PFSK-1 (cell line): ENCODE results near the gene ADAMTS9.

ENCODE experiments used
- FOXP2 ChIP-seq: optimal IDR thresholded peaks from 2 replicates; pipeline ENCODE3; 2011; ENCODE audit warnings: borderline replicate concordance, control low read depth, inconsistent platforms; ENCODE audit not compliant: insufficient read depth; ENCODE audit errors: extremely low read length, extremely low read depth
- POLR2AphosphoS5 ChIP-seq: IDR thresholded peaks from 2 replicates; pipeline ENCODE4 v1.6.1; 2012; ENCODE audit warnings: low read depth, mild to moderate bottlenecking, control low read depth, low read length, moderate library complexity
- SIN3A ChIP-seq: IDR thresholded peaks from 2 replicates; pipeline ENCODE4 v1.6.1; 2012; ENCODE audit warnings: mild to moderate bottlenecking, low read length, moderate library complexity, borderline replicate concordance; ENCODE audit not compliant: insufficient read depth
- TAF1 ChIP-seq: IDR thresholded peaks from 2 replicates; pipeline ENCODE4 v1.6.1; 2012; ENCODE audit warnings: low read length, control low read depth, borderline replicate concordance; ENCODE audit not compliant: insufficient read depth
- TF ChIP-seq, protein P1 (sequence below), 2 experiments: IDR thresholded peaks; 2 replicates each; pipeline versions ENCODE4 v1.6.1 to v1.8.0; 2011 to 2012; ENCODE audit warnings: low read depth in 2 of 2, low read length in 2 of 2, control low read depth in 1 of 2, inconsistent platforms in 1 of 2, mild to moderate bottlenecking in 1 of 2, moderate library complexity in 1 of 2; ENCODE audit not compliant: insufficient read depth in 1 of 2

Gene ADAMTS9

DNA sequence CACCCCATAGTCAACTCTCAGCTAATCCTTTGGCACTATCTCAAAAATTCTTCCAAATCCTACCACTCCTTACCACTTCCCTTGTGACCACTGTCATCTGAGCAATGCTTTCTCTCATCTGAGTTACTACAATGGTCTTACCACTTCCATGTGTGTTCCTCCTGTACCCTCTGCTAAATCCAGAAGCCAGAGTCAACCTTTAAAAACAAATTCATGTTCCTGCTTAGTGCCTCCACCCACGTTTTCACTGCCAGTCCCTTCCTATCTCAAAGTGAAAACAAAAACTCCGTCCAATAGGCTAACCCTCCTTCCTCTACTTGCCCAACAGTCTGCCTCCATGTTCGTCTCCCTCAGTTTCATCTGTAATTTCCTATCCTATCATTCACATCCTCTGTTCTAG is 109.0 kb downstream of the ADAMTS9 start:
- TF ChIP-seq FOXP2 (no peak), SIN3A (no peak), POLR2AphosphoS5 (no peak), TAF1 (no peak)
- TF ChIP-seq, protein P1, sequence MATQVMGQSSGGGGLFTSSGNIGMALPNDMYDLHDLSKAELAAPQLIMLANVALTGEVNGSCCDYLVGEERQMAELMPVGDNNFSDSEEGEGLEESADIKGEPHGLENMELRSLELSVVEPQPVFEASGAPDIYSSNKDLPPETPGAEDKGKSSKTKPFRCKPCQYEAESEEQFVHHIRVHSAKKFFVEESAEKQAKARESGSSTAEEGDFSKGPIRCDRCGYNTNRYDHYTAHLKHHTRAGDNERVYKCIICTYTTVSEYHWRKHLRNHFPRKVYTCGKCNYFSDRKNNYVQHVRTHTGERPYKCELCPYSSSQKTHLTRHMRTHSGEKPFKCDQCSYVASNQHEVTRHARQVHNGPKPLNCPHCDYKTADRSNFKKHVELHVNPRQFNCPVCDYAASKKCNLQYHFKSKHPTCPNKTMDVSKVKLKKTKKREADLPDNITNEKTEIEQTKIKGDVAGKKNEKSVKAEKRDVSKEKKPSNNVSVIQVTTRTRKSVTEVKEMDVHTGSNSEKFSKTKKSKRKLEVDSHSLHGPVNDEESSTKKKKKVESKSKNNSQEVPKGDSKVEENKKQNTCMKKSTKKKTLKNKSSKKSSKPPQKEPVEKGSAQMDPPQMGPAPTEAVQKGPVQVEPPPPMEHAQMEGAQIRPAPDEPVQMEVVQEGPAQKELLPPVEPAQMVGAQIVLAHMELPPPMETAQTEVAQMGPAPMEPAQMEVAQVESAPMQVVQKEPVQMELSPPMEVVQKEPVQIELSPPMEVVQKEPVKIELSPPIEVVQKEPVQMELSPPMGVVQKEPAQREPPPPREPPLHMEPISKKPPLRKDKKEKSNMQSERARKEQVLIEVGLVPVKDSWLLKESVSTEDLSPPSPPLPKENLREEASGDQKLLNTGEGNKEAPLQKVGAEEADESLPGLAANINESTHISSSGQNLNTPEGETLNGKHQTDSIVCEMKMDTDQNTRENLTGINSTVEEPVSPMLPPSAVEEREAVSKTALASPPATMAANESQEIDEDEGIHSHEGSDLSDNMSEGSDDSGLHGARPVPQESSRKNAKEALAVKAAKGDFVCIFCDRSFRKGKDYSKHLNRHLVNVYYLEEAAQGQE (IDR thresholded peaks at IDR 0.05; ENCODE audit: insufficient read depth in 1 of 2, low read depth in 2 of 2, low read length in 2 of 2) = no peak

DNA sequence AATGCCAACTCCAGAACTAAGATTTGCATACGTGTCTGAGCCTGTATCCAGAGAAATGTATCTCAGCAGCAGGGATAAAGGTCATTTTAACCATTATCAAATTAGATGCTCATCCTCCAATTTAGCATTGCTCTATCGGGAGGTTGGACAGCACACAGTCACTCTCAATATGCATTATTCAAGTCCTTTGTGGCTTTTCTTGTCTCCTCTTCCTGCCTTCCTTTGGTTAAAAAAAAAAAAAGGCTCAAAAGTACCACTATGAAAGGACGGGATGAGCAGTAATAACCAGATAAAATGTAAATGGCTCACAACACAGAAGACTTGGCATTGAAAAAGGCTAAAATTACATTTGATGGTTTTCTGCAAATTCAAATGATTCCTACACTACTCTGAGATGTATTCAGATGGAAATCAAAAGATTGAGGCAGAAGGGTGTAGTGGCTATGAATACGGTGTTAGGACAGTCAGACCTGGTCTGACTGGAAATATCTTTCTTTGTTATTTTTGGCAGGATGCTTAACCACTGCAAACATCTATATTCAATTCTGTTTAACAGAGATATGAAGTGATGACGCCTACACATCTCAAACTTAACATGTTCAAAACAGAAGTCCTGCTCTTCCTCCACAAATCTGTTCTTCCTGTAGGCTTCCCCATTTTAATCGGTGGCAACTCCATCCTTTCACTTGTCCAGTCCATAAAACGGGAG is 109.6 kb downstream of the ADAMTS9 start:
- TF ChIP-seq SIN3A = no peak
- TF ChIP-seq FOXP2 = no peak
- TF ChIP-seq, protein P1 (IDR thresholded peaks at IDR 0.05; ENCODE audit: insufficient read depth in 1 of 2, low read depth in 2 of 2, low read length in 2 of 2) = no peak
- TF ChIP-seq POLR2AphosphoS5 = no peak
- TF ChIP-seq TAF1 = no peak

DNA sequence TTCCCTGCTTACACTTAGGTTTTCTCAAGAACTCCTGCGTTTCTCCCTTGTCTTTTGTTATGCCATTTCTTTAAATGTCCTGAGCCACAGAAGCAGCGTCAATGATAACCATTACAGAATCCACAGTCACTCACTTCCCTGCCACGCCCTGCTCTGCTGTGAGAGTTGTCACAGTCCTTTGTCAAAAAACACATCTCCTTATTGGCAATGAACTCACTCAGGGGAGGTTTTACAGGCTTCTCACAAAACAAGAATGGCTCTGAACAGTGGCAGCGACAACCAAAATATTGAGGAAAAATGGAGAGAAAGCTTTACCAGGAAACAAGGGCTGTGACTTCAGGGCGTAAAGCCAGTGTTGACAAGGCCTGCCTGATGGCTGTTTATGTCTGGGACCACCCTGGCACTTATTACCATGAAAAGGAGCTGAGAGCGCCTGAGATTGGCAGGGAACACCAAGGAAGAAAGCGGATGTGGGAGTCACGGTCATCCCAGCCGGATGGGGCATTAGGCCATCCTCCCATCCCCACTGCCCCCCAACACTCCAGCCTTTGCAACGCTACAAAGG is 111.5 kb downstream of the ADAMTS9 start:
- TF ChIP-seq TAF1 (no peak), FOXP2 (no peak), SIN3A (no peak), POLR2AphosphoS5 (no peak)
- TF ChIP-seq, protein P1 (IDR thresholded peaks at IDR 0.05; ENCODE audit: insufficient read depth in 1 of 2, low read depth in 2 of 2, low read length in 2 of 2) = no peak

DNA sequence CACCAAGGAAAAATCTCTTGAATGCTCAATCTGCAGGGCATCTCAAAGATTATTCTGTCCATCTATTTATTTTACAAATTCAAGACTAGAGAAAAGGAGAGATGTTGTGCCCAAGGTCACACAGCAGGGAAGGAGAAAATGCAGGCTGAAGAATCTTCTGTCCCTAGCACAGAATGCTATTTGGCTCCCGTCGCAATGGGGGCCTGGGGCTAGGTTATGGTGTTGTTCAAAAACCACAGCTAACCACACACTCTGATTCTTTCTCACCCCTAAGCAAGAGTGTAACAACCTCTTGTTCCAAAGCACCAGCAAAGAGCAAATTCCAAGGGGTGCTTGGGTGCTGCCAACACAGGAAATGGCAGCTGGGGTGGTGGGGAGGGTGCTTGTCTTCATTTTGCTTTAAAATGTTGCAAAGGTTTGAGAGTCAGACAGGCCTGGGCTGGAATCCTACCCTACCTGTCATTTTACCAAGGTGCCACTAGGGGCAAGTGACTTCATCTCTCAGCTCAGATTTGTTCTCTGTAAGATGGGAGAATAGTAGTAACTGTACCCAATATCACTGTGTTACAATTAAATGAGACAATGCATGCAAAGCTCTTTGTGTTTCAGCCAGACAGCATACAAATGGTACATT is 112.5 kb downstream of the ADAMTS9 start:
- TF ChIP-seq, protein P1 (IDR thresholded peaks at IDR 0.05; ENCODE audit: insufficient read depth in 1 of 2, low read depth in 2 of 2, low read length in 2 of 2) = no peak
- TF ChIP-seq SIN3A (no peak), TAF1 (no peak), POLR2AphosphoS5 (no peak), FOXP2 (no peak)
